DND-41 (cell line): ENCODE data around the gene ACAN.

Source experiments
- EZH2 ChIP-seq: IDR thresholded peaks from 3 replicates; pipeline ENCODE4 v1.6.1; 2012; ENCODE audit warnings: borderline replicate concordance, low read depth, mild to moderate bottlenecking, moderate library complexity, low read length, inconsistent platforms; ENCODE audit not compliant: severe bottlenecking
- TF ChIP-seq, protein P1 (sequence below): IDR thresholded peaks from 2 replicates; pipeline ENCODE4 v1.5.1; 2012; ENCODE audit warnings: borderline replicate concordance, low read length, moderate library complexity, mild to moderate bottlenecking; ENCODE audit not compliant: poor library complexity, severe bottlenecking; ENCODE audit errors: extremely low read depth

DNA sequence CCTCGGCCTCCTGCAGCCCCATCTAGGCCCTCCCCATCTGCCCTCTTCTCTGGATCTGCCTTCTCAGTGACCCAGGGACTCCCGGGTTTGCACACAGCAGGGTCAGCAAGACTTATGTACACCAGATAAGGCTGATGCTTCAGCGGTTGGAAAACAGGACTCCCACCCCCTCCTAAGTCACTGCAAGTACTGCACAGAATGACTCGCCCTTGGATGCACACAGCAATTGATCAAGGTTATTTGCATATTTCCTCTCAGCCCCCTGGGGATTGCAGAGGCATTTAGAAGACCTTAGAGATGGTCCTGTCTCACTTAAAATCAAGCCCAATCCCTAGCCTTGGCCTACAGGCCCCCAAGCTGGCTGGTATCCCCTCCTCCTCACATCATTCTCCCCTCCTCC is 8.9 kb downstream of the ACAN start:
- TF ChIP-seq, protein P1, sequence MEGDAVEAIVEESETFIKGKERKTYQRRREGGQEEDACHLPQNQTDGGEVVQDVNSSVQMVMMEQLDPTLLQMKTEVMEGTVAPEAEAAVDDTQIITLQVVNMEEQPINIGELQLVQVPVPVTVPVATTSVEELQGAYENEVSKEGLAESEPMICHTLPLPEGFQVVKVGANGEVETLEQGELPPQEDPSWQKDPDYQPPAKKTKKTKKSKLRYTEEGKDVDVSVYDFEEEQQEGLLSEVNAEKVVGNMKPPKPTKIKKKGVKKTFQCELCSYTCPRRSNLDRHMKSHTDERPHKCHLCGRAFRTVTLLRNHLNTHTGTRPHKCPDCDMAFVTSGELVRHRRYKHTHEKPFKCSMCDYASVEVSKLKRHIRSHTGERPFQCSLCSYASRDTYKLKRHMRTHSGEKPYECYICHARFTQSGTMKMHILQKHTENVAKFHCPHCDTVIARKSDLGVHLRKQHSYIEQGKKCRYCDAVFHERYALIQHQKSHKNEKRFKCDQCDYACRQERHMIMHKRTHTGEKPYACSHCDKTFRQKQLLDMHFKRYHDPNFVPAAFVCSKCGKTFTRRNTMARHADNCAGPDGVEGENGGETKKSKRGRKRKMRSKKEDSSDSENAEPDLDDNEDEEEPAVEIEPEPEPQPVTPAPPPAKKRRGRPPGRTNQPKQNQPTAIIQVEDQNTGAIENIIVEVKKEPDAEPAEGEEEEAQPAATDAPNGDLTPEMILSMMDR: no peak
- no peak for TF ChIP-seq EZH2
